ENCODE data around the gene PDE4B. TPM values are rescaled to one million over a fixed set of nuclear protein-coding genes. Genes with fewer than 3 reads are reported as not detected.

PDE4B gene
- total RNA-seq, 4 donors from 2014 or later: 5.2 to 16.6 (median 9.6) TPM

GRCh38 chr1:66035616-66036245, 243.0 kb downstream of the PDE4B start:
- H3K27me3 ChIP-seq: no peaks in the 10 kb centered on the region
- 59 to 63% methylated on average over 1 of the region's 1 CpG for WGBS, 2 donors
- H3K27ac ChIP-seq: no peak overlapping the region

GRCh38 chr1:66041654-66042053, 249.0 kb downstream of the PDE4B start:
- 73 to 77% methylated on average over 1 of the region's 1 CpG for WGBS, 2 donors
- TF ChIP-seq CTCF (IDR thresholded peaks at IDR 0.05) (no peak), EP300 (IDR thresholded peaks at IDR 0.05) (no peak), POLR2A (IDR thresholded peaks at IDR 0.05) (no peak)

More at GRCh38 chr1:66035616-66036245, 243.0 kb downstream of the PDE4B start:
- peaks cover 0 to 2% (median 0%) of the 10 kb centered on the region in 4 donors for H3K9me3 ChIP-seq
- no peaks in the 10 kb centered on the region for H3K36me3 ChIP-seq
- H3K4me1 ChIP-seq: no peaks in the 10 kb centered on the region
- no peak for DNase-seq (ENCODE audit: low spot score in 2 of 2)
- H3K4me3 ChIP-seq: no peak overlapping the region
- TF ChIP-seq EP300 (IDR thresholded peaks at IDR 0.05) (no peak), CTCF (IDR thresholded peaks at IDR 0.05) (no peak), POLR2A (IDR thresholded peaks at IDR 0.05) (no peak)

DNA sequence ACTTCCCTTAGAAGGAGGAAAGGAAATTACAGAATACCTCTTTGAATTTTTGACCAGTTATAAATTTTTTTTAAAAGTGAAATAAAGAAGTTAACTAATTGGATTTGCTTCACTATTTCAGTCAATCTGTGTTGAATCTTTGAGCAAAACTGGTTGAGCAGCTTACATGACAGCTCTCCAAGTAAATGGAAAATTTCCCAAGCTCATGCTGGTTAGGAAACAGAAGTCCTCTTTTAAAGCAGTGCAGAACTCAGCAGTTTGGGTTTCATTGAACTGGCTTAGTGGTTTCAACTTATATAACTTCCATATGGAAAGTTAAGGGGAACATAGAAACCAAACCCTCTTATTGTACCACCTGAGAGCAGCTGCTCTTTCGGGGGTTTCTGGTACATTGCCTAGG, 250.5 kb downstream of the PDE4B start:
- Histone ChIP-seq H3K4me3 (no peak overlapping the region), H3K27me3 (no peaks in the 10 kb centered on the region), H3K9me3 (no peaks in the 10 kb centered on the region), H3K36me3 (no peaks in the 10 kb centered on the region), H3K4me1 (no peaks in the 10 kb centered on the region), H3K27ac (no peak overlapping the region)
- no peak for DNase-seq (ENCODE audit: low spot score in 2 of 2)
- TF ChIP-seq CTCF (IDR thresholded peaks at IDR 0.05) (no peak), EP300 (IDR thresholded peaks at IDR 0.05) (no peak), POLR2A (IDR thresholded peaks at IDR 0.05) (no peak)
- 65 to 85% methylated on average over 1 of the region's 1 CpG for WGBS, 2 donors

More at GRCh38 chr1:66041654-66042053, 249.0 kb downstream of the PDE4B start:
- H3K27me3 ChIP-seq: no peaks in the 10 kb centered on the region
- H3K4me3 ChIP-seq: no peak overlapping the region
- no peaks in the 10 kb centered on the region for H3K4me1 ChIP-seq
- H3K36me3 ChIP-seq: no peaks in the 10 kb centered on the region
- H3K9me3 ChIP-seq: no peaks in the 10 kb centered on the region
- DNase-seq (ENCODE audit: low spot score in 2 of 2): no peak
- no peak overlapping the region for H3K27ac ChIP-seq

- Histone ChIP-seq H3K27ac (no peak overlapping the region), H3K4me1 (no peaks in the 10 kb centered on the region), H3K27me3 (no peaks in the 10 kb centered on the region), H3K36me3 (no peaks in the 10 kb centered on the region), H3K9me3 (no peaks in the 10 kb centered on the region), H3K4me3 (no peak overlapping the region)
- 47% methylated on average over 1 of the region's 1 CpG for WGBS, 2 donors
- no peak for TF ChIP-seq POLR2A (IDR thresholded peaks at IDR 0.05)
- TF ChIP-seq EP300 (IDR thresholded peaks at IDR 0.05): no peak
- no peak for TF ChIP-seq CTCF (IDR thresholded peaks at IDR 0.05)
- no peak for DNase-seq (ENCODE audit: low spot score in 2 of 2)
These were observed 252.2 kb downstream of the PDE4B start for GRCh38 chr1:66044912-66045311.

DNA sequence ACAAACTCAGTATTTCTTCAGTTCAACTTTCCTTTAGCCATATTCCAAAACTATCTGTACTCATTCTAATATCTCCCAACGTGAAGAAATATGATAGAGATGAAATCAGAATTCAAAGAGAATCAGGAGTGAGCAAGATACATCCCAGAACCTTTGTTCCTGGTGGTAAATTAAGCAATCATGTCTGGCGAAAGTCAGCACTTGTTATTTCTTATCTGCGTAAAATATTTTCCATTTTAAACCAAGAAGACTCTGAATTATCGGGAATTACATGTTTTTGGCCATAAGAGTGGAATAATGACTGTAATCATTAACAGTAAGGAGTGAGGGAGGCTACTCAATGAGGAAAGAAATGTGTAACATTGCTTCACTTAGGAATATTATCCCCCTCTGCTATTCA, 253.7 kb downstream of the PDE4B start:
- no peak overlapping the region for H3K4me3 ChIP-seq
- H3K4me1 ChIP-seq: no peaks in the 10 kb centered on the region
- H3K27me3 ChIP-seq: no peaks in the 10 kb centered on the region
- no peak overlapping the region for H3K27ac ChIP-seq
- H3K36me3 ChIP-seq: no peaks in the 10 kb centered on the region
- TF ChIP-seq EP300 (IDR thresholded peaks at IDR 0.05): no peak
- no peak for TF ChIP-seq CTCF (IDR thresholded peaks at IDR 0.05)
- TF ChIP-seq POLR2A (IDR thresholded peaks at IDR 0.05): no peak
- WGBS, 2 donors: 74 to 80% methylated on average over 4 of the region's 4 CpGs
- DNase-seq (ENCODE audit: low spot score in 2 of 2): no peak
- H3K9me3 ChIP-seq: no peaks in the 10 kb centered on the region
